Activated CD4-positive, alpha-beta T cell treated with anti-CD3 and anti-CD28 coated beads, Interleukin-2, amount 10 ng/mL, durations not matched to agents 24 days and 14 days (primary cell): ENCODE results near the gene SOAT2. TPM values are rescaled to one million over a fixed set of nuclear protein-coding genes. Genes with fewer than 3 reads are reported as not detected.

Experiments
- DNase-seq: peaks from one replicate; pipeline ENCODE4 v3.0.0; 2022
- H3K27ac Mint-ChIP-seq: one replicate; pipeline ENCODE4 v1.8.0; 2022; ENCODE audit warnings: mild to moderate bottlenecking, mixed read lengths
- H3K27me3 Mint-ChIP-seq: one replicate; pipeline ENCODE4 v1.8.0; 2022; ENCODE audit warnings: mixed read lengths
- H3K36me3 Mint-ChIP-seq: one replicate; pipeline ENCODE4 v1.8.0; 2022; ENCODE audit warnings: low read depth, mild to moderate bottlenecking, mixed read lengths
- H3K4me1 Mint-ChIP-seq: one replicate; pipeline ENCODE4 v1.8.0; 2021; ENCODE audit warnings: mixed read lengths
- H3K4me3 Mint-ChIP-seq: one replicate; pipeline ENCODE4 v1.8.0; 2022; ENCODE audit warnings: mild to moderate bottlenecking, moderate library complexity, mixed read lengths
- H3K9me3 Mint-ChIP-seq: one replicate; pipeline ENCODE4 v1.8.0; 2021; ENCODE audit warnings: mixed read lengths
- intact Hi-C: fragments of 100-400 bp; cut with micrococcal nuclease; formaldehyde crosslinking; loops from one replicate; pipeline ENCODE4 v1.15.1; 2023
- total RNA-seq: library from RNA; stranded (reverse); gene quantifications from 2 replicates; pipeline ENCODE4 v1.2.3, GENCODE V29; 2022

The SOAT2 gene
- total RNA-seq, 1 donor from 2014 or later: not detected

DNA sequence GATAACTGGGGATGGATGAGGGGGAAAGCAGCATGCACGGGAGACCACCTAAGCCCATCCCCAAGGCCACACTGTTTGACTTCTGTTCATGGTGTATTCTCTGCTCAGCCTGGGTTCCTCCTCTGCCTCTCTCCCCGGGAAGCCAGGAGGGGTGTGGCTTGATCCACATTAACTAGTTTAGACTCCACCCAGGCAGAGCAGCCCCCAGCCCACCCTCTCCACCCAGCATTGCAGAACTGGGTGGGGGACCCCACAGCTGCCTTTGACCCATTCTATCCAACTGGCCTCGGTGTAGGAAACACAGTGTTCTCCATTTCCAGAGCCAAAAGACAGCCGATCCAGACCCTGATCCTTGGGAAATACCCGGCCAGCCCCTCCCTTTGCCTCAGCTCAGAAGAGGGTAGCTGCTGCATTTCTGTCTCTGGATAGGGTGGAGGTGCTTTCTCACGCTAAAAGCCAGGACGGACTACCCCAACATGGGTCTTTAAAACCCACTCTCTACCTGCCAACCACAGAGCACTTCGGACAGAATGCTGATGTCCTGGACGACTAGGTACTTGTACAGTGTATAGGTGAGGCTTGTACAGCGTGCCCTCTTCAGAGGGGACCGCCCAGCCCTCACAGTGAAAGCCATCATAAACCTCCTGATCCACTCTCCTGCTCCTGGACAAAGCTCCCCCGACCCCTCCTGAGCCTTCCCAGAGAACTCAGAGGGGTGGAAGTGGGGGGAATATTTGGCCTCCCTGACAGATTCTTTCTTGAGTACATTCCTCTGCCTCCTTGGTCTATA lies 33.5 kb upstream of the SOAT2 start:
- peaks cover 41% of the 10 kb centered on the region for H3K36me3 Mint-ChIP-seq
- H3K9me3 Mint-ChIP-seq: no peaks in the 10 kb centered on the region

DNA sequence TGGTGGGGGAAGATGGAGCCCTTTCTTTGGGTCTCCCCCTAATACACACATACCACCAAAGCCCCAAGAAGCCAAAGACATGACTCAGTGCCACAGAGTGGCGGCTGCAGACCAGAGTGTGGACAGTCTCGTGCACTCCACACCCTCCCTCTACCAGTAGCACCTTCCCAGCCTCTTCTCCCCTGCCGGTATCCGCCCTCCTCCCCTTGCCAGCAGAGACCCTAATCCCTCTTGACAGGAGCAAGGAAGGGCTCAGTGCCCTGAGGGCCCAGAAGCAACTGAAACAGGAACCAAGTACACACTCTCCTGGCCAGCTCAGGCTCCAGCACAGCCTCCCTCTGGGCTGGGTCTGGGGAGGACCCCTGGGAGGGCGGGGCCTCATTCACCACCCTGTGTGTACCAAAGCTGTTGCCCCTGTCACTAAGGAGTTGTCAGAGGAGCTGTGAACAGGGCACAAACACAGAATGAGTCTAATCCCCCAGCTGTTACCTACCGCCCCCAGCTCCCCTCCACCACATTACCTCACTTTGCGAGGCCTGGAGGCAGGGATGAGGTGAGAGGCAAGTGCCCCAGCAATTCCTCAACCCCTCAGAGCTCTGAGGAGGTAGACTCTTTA lies 32.3 kb upstream of the SOAT2 start:
- no peak overlapping the region for H3K4me3 Mint-ChIP-seq
- H3K9me3 Mint-ChIP-seq: no peaks in the 10 kb centered on the region
- H3K4me1 Mint-ChIP-seq: peaks cover 9% of the 10 kb centered on the region
- no peaks in the 10 kb centered on the region for H3K27me3 Mint-ChIP-seq
- no peak overlapping the region for H3K27ac Mint-ChIP-seq
- no peak for DNase-seq
- intact Hi-C loops: no loop called here
- peaks cover 41% of the 10 kb centered on the region for H3K36me3 Mint-ChIP-seq

More for the DNA sequence above, 33.5 kb upstream of the SOAT2 start:
- Mint-ChIP-seq H3K27ac (no peak overlapping the region), H3K4me1 (peaks cover 12% of the 10 kb centered on the region), H3K27me3 (no peaks in the 10 kb centered on the region), H3K4me3 (no peak overlapping the region)
- intact Hi-C loops: no loop called here
- no peak for DNase-seq

DNA sequence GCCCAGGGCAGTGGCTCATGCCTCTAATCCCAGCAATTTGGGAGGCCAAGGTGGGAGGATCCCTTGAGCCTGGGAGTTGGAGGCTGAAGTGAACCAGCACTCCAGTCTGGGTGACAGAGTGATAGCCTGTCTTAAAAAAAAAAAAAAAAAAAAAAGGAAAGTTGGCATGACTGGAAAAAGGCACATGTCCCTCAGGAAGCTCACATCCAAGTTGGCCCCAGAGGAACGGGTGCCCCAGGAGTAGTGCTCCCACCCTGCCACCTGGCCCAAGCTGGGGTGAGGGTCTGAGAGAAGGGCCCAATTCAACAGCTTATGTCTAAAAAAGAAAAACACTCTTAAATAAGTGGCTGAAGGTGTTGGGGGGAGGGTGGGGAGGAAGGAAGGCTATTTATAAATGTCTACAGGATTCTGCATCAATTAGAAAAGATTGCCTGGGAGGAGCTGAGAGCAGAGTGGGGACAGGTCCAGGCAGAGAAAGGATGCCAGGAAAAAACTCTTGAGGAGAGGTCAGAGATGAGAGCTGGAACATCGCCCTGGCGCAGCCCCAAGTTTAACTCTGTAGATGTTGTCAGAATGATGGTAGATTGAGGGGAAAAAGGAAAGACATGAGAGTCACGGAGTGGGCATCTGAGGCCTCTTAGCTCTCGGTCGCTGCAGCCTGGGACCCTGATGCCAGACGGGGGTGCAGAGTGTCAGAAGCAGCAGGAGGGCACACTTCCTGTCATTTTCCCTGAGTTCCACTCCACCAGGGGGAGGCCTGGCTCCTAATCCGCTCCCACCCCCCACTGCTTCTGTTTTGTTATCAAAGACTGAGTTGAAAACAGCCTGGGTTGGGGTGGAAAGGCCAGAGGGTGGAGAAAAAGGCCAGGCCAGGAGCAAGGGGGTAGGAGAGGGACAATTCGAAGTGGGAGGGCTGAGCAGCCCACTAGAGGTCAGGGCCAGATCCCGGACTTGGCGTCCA lies 31.4 kb upstream of the SOAT2 start:
- intact Hi-C loops: no loop called here
- peaks cover 41% of the 10 kb centered on the region for H3K36me3 Mint-ChIP-seq
- no peak overlapping the region for H3K4me3 Mint-ChIP-seq
- no peak overlapping the region for H3K27ac Mint-ChIP-seq
- no peak for DNase-seq
- H3K27me3 Mint-ChIP-seq: no peaks in the 10 kb centered on the region
- H3K4me1 Mint-ChIP-seq: peaks cover 5% of the 10 kb centered on the region
- H3K9me3 Mint-ChIP-seq: no peaks in the 10 kb centered on the region

- peaks cover 47% of the 10 kb centered on the region for H3K36me3 Mint-ChIP-seq
- peaks cover 15% of the 10 kb centered on the region for H3K4me1 Mint-ChIP-seq
- no peak overlapping the region for H3K27ac Mint-ChIP-seq
- no peaks in the 10 kb centered on the region for H3K27me3 Mint-ChIP-seq
- H3K9me3 Mint-ChIP-seq: no peaks in the 10 kb centered on the region
- no peak for DNase-seq
- H3K4me3 Mint-ChIP-seq: no peak overlapping the region
- intact Hi-C loops: no loop called here
Observed at GRCh38 chr12:53073881-53074280, 29.4 kb upstream of the SOAT2 start.

DNA sequence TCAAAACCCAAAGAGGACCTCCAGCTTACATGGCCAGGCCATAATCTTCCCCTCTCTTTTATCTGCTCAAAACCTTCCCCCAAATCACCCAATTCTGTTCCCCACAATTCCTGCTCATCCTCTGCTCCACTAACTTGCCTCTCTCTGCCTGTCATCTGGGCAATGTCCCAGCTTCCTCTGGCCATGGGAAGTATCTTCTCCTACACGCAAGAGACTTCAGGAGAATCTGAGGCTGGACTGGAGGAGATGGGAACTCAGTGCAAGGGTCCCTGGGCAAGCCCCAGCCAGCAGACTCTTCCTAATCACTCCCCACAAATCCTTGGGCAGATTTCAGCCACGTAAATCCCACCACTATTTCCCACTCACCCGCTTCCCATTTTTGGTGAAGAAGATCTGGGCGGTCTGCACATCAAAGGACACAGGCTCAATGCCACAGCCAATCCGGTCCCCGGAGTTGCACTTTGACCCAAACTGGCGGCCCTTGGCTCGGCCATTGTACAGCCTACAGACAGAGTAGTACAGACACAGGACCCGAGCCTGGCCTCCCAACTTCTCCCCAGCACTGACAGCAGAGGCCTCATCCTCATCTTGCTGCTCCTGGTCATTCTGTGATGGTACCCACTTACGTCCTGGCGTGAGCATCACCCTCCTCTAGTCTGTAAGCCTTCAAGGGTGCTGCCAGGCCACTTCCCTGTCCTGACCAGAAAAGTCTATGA lies 28.8 kb upstream of the SOAT2 start:
- Mint-ChIP-seq H3K27ac (no peak overlapping the region), H3K27me3 (no peaks in the 10 kb centered on the region), H3K4me1 (peaks cover 18% of the 10 kb centered on the region), H3K4me3 (no peak overlapping the region), H3K36me3 (peaks cover 43% of the 10 kb centered on the region), H3K9me3 (no peaks in the 10 kb centered on the region)
- no peak for DNase-seq
- intact Hi-C loops: no loop called here

GRCh38 chr12:53074999-53075370 lies 28.3 kb upstream of the SOAT2 start:
- intact Hi-C loops: no loop called here
- peaks cover 43% of the 10 kb centered on the region for H3K36me3 Mint-ChIP-seq
- no peaks in the 10 kb centered on the region for H3K27me3 Mint-ChIP-seq
- no peak overlapping the region for H3K4me3 Mint-ChIP-seq
- no peak for DNase-seq
- no peaks in the 10 kb centered on the region for H3K9me3 Mint-ChIP-seq
- peak overlapping the region; percentile 3 for H3K27ac Mint-ChIP-seq
- H3K4me1 Mint-ChIP-seq: peaks cover 22% of the 10 kb centered on the region

GRCh38 chr12:53076461-53076860 lies 26.8 kb upstream of the SOAT2 start:
- H3K27me3 Mint-ChIP-seq: peaks cover 1% of the 10 kb centered on the region
- no peak overlapping the region for H3K4me3 Mint-ChIP-seq
- H3K9me3 Mint-ChIP-seq: no peaks in the 10 kb centered on the region
- peaks cover 25% of the 10 kb centered on the region for H3K4me1 Mint-ChIP-seq
- intact Hi-C loops: no loop called here
- no peak overlapping the region for H3K27ac Mint-ChIP-seq
- H3K36me3 Mint-ChIP-seq: peaks cover 35% of the 10 kb centered on the region
- no peak for DNase-seq

- peaks cover 35% of the 10 kb centered on the region for H3K36me3 Mint-ChIP-seq
- H3K27ac Mint-ChIP-seq: no peak overlapping the region
- peaks cover 2% of the 10 kb centered on the region for H3K27me3 Mint-ChIP-seq
- H3K9me3 Mint-ChIP-seq: no peaks in the 10 kb centered on the region
- intact Hi-C loops: no loop called here
- peak overlapping the region; percentile 67 for H3K4me3 Mint-ChIP-seq
- H3K4me1 Mint-ChIP-seq: peaks cover 25% of the 10 kb centered on the region
- DNase-seq: no peak
Observed at GRCh38 chr12:53077030-53077429, 26.3 kb upstream of the SOAT2 start.

- intact Hi-C loops: loop anchor here (1.0 to 2.0 kb wide), 3 partner anchors 20 to 32 kb away; no protein-coding TSS in a partner anchor
- Mint-ChIP-seq H3K9me3 (no peaks in the 10 kb centered on the region), H3K4me1 (peaks cover 25% of the 10 kb centered on the region)
Observed at GRCh38 chr12:53078425-53079225, 24.7 kb upstream of the SOAT2 start.

GRCh38 chr12:53079226-53080117 lies 23.8 kb upstream of the SOAT2 start, which contains the start of gene SPRYD3:
TSS of gene SPRYD3 (minus strand) at chr12:53079390. CDS start at chr12:53079333, 57 bp downstream.
- peak; percentile 99 for DNase-seq

More at GRCh38 chr12:53078425-53079225, 24.7 kb upstream of the SOAT2 start:
- H3K27ac Mint-ChIP-seq: peak overlapping the region; percentile 93
- H3K27me3 Mint-ChIP-seq: peaks cover 2% of the 10 kb centered on the region
- peaks cover 29% of the 10 kb centered on the region for H3K36me3 Mint-ChIP-seq
- H3K4me3 Mint-ChIP-seq: peak overlapping the region; percentile 93
- no peak for DNase-seq

GRCh38 chr12:53082637-53083175 lies 20.6 kb upstream of the SOAT2 start:
- no peaks in the 10 kb centered on the region for H3K36me3 Mint-ChIP-seq
- no peak overlapping the region for H3K4me3 Mint-ChIP-seq
- peaks cover 16% of the 10 kb centered on the region for H3K27me3 Mint-ChIP-seq
- intact Hi-C loops: no loop called here
- H3K4me1 Mint-ChIP-seq: peaks cover 17% of the 10 kb centered on the region
- no peak for DNase-seq
- no peaks in the 10 kb centered on the region for H3K9me3 Mint-ChIP-seq
- H3K27ac Mint-ChIP-seq: no peak overlapping the region

More at GRCh38 chr12:53079226-53080117, 23.8 kb upstream of the SOAT2 start, which contains the start of gene SPRYD3:
- peak within 1 kb of the TSS; percentile 93 for H3K27ac Mint-ChIP-seq
- intact Hi-C loops: loop anchor here (1.0 to 2.0 kb wide), 3 partner anchors 19 to 33 kb away; no protein-coding TSS in a partner anchor
- peaks cover 2% of the 10 kb centered on the region for H3K27me3 Mint-ChIP-seq
- H3K4me1 Mint-ChIP-seq: peaks cover 23% of the 10 kb centered on the region
- peak within 1 kb of the TSS; percentile 93 for H3K4me3 Mint-ChIP-seq
- H3K9me3 Mint-ChIP-seq: no peaks in the 10 kb centered on the region
- peaks cover 22% of the 10 kb centered on the region for H3K36me3 Mint-ChIP-seq
